ENCODE measurements around the gene UNK.

UNK gene

GRCh38 chr17:75814021-75814395 lies 29.4 kb downstream of the UNK start:
- Mint-ChIP-seq H3K4me1 (no peaks in the 10 kb centered on the region), H3K27me3 (ENCODE audit: low read depth) (no peaks in the 10 kb centered on the region), H3K9me3 (no peaks in the 10 kb centered on the region), H3K27ac (no peak overlapping the region), H3K4me3 (no peak overlapping the region), H3K36me3 (ENCODE audit: low read depth) (peaks cover 47% of the 10 kb centered on the region)
- TF ChIP-seq CTCF (IDR thresholded peaks at IDR 0.05; ENCODE audit: unreplicated experiment in 3 of 3): no peak

- Mint-ChIP-seq H3K4me3 (no peak overlapping the region), H3K36me3 (ENCODE audit: low read depth) (peaks cover 56% of the 10 kb centered on the region), H3K27ac (no peak overlapping the region), H3K4me1 (no peaks in the 10 kb centered on the region), H3K9me3 (no peaks in the 10 kb centered on the region), H3K27me3 (ENCODE audit: low read depth) (no peaks in the 10 kb centered on the region)
- TF ChIP-seq CTCF (IDR thresholded peaks at IDR 0.05; ENCODE audit: unreplicated experiment in 3 of 3): no peak
These were observed 30.3 kb downstream of the UNK start for GRCh38 chr17:75814900-75815373.

GRCh38 chr17:75815399-75815798 lies 30.8 kb downstream of the UNK start:
- Mint-ChIP-seq H3K36me3 (ENCODE audit: low read depth) (peaks cover 56% of the 10 kb centered on the region), H3K27me3 (ENCODE audit: low read depth) (no peaks in the 10 kb centered on the region), H3K4me3 (no peak overlapping the region), H3K27ac (no peak overlapping the region), H3K9me3 (no peaks in the 10 kb centered on the region), H3K4me1 (no peaks in the 10 kb centered on the region)
- no peak for TF ChIP-seq CTCF (IDR thresholded peaks at IDR 0.05; ENCODE audit: unreplicated experiment in 3 of 3)

- Mint-ChIP-seq H3K27ac (no peak overlapping the region), H3K4me1 (no peaks in the 10 kb centered on the region), H3K27me3 (ENCODE audit: low read depth) (no peaks in the 10 kb centered on the region), H3K9me3 (no peaks in the 10 kb centered on the region), H3K4me3 (no peak overlapping the region), H3K36me3 (ENCODE audit: low read depth) (peaks cover 64% of the 10 kb centered on the region)
- no peak for TF ChIP-seq CTCF (IDR thresholded peaks at IDR 0.05; ENCODE audit: unreplicated experiment in 3 of 3)
These were observed 32.1 kb downstream of the UNK start for GRCh38 chr17:75816693-75817092.

GRCh38 chr17:75817571-75817970 lies 33.0 kb downstream of the UNK start:
- no peaks in the 10 kb centered on the region for H3K9me3 Mint-ChIP-seq
- no peaks in the 10 kb centered on the region for H3K27me3 Mint-ChIP-seq (ENCODE audit: low read depth)
- TF ChIP-seq CTCF (IDR thresholded peaks at IDR 0.05; ENCODE audit: unreplicated experiment in 3 of 3): no peak
- peaks cover 66% of the 10 kb centered on the region for H3K36me3 Mint-ChIP-seq (ENCODE audit: low read depth)
- no peaks in the 10 kb centered on the region for H3K4me1 Mint-ChIP-seq
- no peak overlapping the region for H3K27ac Mint-ChIP-seq
- H3K4me3 Mint-ChIP-seq: no peak overlapping the region

- Mint-ChIP-seq H3K4me3 (no peak overlapping the region), H3K4me1 (no peaks in the 10 kb centered on the region), H3K27me3 (ENCODE audit: low read depth) (no peaks in the 10 kb centered on the region), H3K9me3 (no peaks in the 10 kb centered on the region), H3K36me3 (ENCODE audit: low read depth) (peaks cover 61% of the 10 kb centered on the region), H3K27ac (no peak overlapping the region)
- TF ChIP-seq CTCF (IDR thresholded peaks at IDR 0.05; ENCODE audit: unreplicated experiment in 3 of 3): no peak
These were observed 33.8 kb downstream of the UNK start for GRCh38 chr17:75818326-75818885.

Measured in nephron (organoid).